GM19240 (cell line): Measurements from ENCODE around the gene PAPPA2.

ENCODE experiments used
- DNase-seq: peaks from one replicate; pipeline ENCODE4 v3.0.0; 2011; ENCODE audit warnings: low spot score; ENCODE audit not compliant: insufficient read length

PAPPA2 gene

DNA sequence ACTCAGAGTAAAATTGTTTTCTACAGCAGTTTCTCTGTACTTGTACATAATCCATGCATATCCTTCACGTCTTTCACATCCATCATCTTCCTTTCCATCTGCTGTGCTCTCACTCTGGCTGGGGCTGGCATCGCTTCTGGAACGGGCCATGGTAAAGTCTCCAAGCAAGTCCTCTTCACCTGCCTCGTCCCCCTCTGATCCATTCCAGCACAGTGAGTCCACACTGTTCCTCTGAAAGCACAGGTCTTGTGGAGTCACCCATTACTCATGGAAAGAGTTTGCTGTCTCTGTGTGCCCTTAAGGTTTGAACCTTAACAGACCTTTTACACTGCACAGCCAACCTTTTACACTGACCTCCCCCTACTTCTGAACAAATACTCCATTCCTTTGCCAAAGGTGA lies 387.9 kb downstream of the PAPPA2 start:
- no peak for DNase-seq

DNA sequence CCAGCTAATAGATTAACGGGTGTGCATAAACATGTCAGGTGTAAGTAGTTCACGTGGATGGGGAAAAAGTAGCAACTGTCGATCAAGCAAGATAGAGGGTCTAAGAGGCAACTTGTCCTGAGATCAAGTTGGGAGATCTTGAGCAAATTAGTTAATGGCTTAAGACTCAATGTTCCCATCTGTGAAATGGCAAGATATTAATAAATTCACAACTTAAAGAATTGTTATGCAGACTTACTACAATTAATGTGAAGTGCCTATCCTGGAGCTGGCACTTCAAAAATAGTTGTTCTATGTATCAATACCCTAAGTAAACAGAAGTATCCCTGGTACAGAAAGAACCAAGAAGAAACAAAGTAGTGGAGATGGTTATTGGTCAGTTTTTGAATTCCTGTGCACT lies 389.1 kb downstream of the PAPPA2 start:
- DNase-seq, result no peak

DNA sequence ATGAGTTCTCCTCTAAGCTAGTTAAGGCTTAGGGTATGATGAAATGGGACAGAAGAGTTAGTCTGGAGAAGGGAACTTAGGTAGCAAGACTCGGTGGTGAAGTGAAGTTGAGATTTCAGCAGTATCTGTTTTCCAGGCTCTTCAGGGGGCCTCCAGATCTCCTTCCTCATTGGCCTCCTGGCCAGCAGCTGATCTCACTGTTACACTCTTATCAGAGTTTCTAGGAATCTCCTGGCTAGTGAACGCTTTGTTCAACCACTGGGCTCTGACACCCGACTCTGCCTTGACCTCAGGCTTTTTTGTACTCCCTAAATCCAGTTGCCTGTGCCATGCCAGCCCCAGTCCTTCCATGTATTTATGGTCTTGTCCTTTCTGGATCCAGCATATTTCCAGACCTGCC lies 390.5 kb downstream of the PAPPA2 start:
- no peak for DNase-seq

DNA sequence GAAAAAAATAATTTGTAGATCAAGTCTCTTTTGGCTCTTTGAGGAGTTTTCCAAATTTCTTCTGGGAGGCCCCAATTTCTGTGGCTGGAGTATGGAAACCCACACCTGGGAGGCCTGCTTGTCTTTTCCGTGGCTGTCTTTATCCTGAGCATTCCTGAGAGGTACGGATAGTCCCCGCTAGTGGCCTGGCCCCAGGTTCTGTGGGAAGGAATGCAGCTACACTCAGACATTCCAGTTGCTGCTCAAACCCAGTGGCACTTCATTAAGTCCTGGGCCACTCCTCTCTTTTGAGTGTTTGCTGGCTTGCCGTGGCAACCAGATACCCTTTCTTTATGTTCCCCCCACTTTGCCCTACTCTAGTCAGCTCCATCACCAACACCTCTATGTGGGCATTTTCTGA lies 391.1 kb downstream of the PAPPA2 start:
- no peak for DNase-seq

DNA sequence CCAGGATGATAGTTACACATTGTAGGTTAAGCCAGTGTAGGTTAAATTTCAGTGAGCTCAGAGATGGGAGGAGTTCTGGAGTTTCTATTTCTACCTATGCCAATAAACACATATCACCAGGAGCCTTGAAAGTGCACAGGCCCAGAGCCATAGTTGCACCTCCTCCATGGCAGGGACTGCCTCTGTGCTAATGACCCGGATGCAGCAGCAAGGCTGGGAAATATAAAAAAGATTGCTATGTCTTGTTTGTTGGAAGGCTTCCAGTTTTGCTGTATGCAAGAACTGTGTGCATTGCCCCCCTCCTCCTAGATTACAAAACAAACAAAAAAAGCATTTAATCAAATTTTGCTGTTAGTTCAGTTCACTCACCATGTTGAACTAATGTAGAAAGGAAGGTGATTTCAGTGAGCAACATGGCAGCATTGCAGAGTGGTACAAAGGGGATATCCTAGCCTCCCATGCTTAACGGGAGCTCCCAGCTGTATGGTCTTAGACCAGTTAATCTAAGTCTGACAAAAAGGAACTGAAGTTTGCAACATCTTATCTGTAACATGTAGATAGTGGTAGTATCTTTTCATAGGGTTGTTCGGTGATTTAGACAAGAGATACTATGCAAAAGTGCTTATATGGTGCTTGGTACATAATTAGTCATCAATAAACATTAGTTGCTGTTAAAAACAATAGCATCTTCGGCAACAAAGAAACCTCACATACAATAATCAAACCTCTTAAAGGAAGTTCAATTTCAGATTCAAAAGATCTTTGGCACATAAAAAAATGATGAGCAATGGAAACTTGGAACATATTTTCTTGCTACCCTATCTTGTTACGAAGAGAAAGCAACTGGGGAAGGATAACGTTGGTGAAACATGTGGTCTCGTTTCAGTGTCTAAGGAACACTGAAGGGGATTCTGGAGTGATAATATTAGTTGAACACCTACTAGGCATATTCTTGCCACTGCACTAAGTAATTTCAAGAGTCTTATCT lies 392.1 kb downstream of the PAPPA2 start:
- DNase-seq, result no peak

DNA sequence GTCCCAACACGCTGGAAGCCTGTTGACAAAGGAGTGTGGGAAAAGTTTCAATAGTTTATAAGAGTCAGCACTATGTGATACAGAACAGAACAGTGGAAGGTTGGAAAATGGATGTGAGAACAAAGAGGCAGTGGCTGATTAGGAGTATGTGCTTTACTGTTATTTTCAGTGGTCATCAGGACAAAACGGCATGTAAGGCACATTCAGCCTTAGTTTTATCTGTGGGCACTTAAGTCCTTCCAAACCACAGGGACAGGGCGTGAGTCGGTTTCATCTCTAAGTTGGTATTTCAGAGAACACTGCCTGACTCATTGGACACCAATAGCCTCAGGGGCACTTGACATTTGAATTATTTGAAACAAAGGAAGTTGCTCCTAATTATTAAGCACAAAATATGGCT lies 394.7 kb downstream of the PAPPA2 start:
- no peak for DNase-seq

DNA sequence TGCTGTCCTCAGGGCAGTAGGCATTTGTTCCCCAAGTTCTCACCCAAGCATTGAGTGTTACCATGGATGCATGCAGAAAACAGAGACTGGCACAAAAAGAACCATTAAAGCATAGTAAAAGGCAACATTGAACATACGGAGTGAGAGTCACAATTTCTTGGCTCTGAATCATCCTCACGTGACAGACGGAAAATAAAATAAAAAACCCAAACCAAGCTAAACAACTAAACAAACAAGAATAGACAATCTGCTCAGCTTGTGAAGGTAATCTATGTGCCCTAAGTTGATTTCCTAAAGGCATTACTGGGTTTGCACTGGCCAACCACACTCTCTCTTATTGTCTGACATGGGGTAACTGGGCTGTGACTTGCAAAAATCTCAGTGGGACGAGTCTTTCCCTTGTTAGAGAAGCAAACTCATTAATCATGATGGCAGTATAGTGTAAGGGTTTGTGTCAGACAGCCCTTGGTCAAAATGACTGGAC lies 395.5 kb downstream of the PAPPA2 start:
- DNase-seq, result no peak

DNA sequence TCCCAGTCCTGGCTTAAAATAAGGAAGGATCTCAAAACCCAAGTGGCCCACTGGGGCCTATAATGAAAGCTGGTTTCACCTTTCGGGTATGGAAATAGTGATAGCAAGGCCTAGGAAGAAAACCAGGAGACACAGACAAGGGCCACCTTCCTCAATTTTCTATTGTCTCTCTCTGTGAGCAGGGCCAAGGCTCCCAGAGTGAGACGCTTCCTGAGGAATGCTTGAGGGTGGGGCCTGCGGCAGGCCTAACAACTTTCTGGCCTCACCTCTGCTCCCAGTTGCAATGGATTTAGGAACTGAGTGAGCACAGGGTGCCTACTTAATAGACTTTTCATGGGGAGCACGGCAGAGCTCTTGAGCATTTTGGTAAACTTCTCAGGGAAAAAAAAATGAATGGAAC lies 400.6 kb downstream of the PAPPA2 start:
- no peak for DNase-seq

DNA sequence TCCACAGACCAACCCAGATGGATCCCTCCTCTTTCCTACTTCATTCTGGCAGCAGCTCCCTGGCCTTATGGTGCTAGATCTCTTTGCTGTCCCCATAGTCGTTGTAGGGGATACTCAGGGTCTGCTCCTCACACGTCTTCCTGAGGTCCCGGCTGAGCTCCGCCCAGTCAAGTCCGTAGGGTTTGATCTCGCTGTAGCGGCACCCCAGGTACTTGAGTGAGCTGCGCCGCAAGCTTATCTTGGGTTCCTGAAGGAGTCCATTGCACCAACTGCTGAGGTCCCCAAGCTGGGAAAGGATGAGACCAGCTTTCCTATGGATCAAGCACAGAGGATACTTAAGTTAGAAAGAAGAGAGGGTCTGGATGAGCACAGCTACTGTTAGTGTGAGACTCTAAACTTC lies 401.2 kb downstream of the PAPPA2 start:
- DNase-seq, result no peak

DNA sequence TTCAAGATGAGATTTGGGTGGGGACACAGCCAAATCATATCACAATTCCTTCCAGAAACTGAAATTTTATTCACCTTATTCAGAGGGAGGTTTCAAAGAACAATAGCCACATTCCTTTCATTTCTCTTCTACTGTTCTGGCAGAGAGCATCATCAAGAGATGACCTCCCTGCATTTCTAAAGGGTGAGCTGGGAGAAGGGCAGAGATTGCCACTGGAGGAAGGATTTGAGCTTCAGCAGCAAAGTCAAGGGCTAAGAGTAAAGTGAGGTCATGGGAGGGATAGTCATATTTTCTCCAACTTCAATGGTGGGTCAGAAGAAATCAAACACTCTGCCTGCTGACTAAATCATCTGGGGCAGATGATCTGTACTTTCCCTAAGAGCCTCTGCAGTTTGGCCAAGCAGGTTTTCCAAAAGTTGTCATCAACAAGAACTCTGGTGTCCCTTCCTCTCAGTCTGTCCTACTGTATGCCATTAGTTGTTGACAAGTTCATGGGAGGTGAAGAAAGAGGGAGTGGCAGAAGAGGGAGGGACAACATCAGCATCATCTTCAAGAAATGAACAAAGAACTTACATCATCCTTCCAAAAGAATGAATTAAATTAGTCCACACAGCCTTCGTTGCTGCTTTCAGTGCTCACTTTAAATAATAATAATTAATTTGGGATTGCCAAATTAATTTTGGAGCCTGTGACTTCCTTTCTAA lies 403.2 kb downstream of the PAPPA2 start:
- DNase-seq, result no peak

DNA sequence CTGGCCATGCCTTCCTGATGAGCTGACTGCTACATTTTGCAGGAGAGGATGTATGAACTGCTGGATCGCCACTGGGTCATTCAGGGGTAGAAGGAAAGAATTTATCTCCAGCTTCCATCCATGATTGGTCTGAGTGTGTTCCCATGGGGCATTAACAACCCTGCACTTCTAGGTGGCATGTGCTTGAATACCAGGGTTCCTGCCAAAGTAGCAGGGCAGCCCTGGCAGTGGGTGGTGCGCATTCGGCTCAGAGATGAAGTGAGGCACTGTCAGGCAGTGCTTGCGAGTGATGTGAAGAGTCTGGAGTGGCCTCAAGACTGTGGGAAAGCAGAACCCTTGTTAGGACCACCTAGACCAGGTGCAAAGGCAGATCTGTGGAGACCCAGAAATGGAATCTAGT lies 406.6 kb downstream of the PAPPA2 start:
- no peak for DNase-seq

DNA sequence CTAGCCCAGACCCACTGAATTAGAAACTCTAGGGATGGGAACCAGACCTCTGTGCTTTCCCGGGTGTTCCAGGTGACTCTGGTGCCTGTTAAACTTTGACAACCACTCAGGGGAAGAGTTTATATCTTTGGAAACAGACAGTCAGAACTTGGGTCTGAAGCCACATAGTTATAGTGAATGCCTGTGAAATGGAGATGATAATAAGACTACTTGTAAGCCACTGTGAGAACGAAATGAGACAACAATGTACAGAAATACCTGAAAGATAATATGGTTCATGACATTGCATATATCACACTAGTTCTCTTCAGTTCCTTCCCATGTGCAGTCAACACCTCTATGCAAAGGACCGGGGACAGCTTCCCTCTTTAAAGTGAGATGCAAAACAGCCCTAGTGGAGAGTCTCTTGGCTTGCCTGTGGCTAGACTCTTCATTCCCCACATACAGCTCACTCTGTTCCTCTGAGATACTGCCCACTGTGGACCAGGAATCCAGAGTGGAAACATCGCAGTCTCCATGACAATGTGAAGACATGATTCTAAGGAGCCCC lies 414.1 kb downstream of the PAPPA2 start:
- DNase-seq, result no peak

DNA sequence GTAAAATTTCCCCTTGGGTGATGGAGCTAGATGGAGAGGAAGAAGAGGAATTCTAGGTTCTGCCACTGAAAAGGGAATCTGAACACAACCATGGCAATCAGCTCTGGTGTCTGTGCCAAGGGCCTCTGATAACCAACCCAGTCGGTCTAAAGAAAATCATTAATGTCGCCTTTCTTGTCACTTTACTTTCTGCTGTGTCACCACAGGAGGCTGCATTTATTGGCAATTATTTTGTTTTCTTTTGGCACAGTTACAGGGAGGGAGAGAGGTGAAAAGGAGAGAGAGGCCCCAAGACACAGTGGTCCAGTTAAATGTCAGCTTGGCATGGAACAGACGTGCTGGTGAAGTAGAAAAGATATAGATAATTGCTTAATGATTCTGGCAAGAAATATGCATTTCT lies 414.6 kb downstream of the PAPPA2 start:
- DNase-seq, result no peak

DNA sequence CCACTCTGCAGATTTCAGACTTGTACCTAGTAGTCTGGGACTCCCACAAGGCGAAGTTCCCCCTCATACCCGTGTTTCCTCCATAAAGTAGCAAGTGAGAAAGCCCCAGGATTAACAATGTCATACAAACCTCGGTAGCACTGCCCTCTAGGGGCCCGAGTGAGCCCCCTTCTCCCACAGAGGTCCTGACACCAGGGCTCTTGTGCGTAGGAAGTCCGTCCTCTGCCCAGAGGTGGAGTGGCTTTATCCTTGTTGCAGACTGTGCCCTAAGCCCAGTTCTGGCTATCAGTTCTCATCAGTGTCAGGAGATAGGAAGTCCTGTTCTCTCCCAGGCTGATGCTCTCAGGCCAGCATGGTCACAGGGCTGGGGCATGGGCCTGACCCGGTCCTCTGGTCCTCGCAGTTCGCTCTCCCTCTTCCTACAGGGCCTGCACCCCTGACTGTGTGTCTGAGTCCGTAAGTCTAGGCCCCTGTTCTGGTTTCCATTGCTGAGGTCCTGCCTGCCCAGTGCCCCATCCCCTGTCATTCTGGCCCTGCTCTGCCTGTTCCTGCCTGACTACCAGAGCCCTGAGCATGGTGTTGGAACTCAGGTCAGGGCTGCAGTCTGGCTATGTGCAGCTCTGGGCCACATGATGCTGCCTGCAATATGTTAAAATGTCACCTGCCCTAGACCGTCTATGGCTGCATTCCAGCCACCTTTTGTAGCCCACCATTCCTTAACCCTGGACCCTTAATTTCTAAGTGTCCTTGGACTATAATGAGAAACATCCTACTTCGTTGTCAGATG lies 416.0 kb downstream of the PAPPA2 start:
- no peak for DNase-seq

DNA sequence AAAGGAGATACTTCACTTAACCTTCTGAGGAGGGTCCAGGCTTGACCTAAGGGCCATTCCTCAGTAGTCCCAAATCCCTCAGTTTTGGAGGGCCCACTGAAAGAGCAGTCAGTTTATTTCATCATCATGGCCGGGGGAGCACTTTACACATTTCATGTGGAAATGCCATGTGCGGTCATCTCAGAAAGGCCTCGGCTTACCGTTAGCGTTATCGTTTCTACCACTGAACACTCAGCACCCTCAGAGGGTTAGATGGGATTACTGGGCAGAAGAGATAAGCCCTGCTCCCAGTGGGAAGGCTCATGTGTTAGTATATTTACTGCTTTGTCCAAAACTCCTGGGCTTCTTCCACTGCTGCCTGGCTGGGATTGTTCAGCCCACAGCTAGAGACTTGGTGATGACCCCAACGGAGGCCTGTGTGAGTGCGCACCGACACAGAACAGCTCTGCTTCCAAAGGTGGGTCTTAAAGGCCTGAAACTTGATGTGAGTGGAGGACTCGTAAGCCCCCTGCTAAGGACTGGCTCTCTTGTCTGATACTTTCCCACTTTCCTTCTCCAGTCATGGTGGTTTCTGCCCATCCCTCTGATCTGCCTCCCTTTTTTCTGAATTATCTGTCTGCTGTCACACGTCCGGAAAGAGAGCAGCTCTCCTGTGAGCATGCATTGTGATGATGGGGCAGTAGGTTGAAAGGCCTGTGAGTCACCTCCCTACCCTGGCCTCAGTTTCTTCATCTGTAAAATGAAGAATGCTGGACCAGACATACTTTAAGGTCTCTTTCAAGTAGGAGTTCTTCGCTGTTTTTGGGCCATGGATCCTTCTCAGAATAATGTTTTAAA lies 417.0 kb downstream of the PAPPA2 start:
- DNase-seq, result no peak

DNA sequence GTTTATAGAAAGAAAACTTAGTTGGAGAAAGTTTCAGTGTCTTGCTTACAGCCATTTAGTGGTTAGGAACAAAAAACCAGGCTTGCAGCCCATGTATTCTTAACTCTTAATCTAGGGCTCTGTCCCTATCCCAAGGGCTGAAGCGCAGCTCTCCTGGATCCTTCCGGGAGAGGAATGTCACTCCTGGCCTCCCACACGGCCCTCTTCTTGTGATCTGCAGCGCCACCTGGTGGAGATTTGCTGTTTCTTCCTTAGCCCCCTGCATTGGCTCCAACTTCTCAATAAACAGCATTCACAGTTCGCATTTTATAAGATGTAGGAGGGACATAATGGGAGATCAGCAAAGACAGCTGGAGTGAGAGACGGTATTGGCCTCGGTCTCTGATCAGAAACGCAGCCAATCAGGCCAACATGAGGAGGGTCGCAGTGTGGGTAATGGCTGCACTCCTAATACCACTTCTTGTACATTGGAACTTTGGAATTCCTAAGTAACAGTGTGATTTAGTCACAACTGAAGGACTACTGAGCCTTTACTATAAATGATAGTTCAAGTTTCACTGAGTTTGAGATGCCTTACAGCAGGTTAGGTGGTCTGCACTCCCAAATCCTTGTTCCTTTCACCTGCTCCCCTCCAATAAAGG lies 418.1 kb downstream of the PAPPA2 start:
- peak; percentile 39 for DNase-seq

DNA sequence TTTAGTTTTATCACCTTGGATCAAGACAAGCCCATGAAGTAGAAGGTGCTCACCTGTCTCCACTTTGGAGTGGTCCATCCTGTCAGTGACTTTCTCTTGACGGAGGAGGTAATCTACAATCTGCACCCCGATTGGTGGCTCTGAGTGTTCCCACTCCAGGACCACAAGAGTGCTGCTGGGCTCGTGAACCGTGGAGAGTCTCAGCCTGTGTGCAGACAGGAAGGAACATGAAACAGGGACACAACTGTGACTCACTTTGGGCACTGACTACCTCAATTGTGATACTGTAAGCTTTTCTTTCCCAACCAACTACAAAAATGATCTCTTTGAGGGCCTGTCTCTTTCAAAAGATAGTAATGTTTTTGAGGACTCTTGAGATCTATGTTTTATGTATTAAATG lies 421.3 kb downstream of the PAPPA2 start:
- no peak for DNase-seq

DNA sequence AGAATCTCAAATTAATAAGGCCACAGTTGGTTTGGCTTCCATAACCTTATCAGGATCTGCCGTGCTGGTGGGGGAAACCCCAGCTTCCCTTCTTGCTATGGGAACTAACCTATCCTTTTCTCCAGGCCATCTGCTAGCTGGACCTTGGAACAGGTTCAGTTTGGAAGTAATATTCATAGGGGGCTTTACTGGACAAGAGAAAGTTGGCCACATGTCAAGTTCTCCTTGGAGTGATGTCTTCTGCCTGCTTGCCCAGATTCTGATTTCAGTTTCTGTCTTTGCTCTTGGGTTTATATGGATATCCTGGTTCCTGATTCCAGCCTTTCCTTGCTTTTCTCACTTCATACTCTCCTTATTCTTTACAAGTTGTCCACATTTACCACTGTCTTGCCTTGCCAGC lies 421.9 kb downstream of the PAPPA2 start:
- DNase-seq, result no peak

DNA sequence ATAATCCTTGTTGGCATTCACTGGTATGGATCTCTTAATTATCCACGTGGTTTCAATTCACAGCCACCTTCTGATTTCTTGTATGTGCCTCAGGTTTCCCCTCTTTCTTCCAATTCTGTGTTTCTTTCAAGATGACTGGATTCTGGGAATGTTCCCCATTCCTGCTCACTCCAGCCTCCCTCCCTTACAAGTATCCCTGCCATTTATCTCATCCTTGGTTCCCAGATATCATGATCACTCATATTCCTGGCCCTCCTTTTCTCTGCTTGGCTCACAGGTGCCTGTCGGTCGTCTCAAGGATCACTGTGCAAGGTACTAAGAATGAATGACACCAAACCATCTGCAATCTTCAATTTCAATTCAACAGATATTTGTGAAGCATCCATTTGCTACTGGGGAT lies 422.4 kb downstream of the PAPPA2 start:
- no peak for DNase-seq

DNA sequence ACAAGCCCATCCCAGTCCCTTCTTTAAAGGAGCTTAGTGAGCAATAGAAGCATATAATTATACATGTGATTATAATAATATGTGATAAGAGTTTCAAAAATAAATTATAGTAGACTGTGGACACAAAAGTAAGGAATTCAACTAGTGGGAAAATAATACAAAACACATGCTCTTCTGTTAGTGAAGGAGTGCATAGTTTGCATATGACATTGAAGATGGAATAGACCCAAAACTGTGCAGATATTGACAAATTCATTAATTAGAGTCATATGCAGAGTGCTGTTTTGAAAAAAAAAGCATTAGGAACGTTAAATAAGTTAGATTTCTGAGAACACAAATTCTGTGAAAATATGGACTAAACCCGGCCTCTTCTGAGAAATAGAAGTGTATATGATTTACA lies 422.8 kb downstream of the PAPPA2 start:
- no peak for DNase-seq
